GM21723 (cell line): ENCODE measurements around the gene HEG1.

Source experiments
- ATAC-seq: cut with Tn5 transposase; IDR thresholded peaks from one replicate; pipeline ENCODE4 v1.9.1; 2021; ENCODE audit warnings: mild to moderate bottlenecking, moderate library complexity; ENCODE audit not compliant: unreplicated experiment

Gene HEG1

DNA sequence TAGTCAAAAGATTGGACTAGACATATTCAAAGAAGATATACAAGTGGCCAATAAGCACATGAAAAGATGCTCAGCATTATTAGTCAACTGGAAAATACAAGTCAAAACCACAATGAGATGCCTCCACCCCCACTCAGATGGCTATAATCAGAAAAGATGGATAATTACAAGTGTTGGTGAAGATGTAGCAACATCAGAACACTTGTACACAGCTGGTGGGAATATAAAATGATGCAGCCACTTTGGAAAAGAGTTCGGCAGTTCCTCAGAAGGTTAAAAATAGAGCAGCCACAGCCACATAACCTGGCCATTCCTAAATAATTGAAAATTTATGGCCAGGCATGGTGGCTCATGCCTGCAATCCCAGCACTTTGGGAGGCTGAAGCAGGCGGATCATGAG, 38.4 kb downstream of the HEG1 start:
- ATAC-seq, result no peak

DNA sequence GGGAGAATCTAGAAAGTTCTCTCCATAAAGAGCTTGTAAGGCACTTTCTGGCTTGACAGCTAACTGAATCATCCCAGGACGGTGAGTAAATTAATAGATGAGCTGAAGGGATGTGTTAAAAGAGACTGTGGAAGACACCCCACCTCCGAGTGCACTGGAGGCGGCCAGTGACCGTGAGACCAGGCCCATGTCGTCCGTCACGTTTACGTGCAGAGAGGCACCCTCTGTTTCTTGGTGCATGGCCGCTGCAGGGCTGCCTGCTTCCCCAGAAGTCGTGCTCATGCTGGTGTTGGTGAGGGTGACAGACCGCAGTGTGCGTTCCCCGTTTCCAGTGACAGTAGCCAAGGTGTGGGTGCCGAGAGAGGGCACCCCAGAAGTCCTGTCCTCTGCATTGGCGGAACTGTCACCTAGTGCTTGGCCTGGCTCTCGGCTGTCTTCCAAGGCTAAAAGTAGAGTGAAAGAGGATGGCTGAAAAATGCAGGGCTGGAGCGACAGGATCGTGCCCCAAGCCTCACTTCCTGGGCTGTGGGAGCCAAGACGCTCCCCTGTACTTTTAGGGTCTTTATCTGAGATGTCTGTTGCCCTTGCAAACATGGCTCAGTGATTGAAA, 41.1 kb downstream of the HEG1 start:
- ATAC-seq, result no peak

DNA sequence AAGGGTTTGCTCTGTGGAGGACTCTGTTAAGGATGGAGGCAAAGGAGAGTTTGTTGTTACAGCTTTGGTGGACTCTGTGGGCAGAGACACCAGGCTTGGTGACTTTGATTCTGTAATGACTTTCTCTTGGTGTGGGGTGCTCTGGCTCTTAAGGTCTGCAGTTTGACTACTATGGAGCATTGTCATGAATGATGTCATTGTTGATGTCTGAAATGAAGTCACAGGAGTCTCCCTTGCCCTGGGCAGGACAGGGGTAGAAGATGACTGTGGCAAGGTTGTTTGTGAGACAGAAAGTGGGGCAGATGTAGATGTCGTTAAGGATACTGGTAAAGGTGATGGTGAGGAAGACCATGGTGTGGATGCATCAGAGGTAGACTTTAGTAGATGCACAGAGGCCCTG, 42.7 kb downstream of the HEG1 start:
- ATAC-seq, result no peak

DNA sequence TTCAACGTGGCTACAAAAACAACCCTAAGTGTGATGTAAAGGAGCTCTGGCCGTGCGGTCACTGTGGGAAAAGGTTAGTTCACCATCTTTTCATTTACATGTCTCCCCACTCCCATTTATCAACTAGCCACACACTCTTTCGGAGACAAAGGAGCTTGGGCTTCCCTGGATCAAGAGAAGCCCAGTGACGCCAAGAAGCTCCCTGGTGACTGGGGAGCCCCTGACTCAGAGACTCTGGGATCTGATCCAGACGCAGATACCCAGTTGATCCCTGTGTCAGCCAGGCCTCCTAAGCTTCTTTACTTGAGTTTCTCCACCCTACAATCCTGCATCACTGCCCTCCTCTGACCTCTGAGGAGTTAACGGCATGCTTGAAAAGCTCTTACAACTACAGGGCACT, 43.9 kb downstream of the HEG1 start:
- no peak for ATAC-seq

DNA sequence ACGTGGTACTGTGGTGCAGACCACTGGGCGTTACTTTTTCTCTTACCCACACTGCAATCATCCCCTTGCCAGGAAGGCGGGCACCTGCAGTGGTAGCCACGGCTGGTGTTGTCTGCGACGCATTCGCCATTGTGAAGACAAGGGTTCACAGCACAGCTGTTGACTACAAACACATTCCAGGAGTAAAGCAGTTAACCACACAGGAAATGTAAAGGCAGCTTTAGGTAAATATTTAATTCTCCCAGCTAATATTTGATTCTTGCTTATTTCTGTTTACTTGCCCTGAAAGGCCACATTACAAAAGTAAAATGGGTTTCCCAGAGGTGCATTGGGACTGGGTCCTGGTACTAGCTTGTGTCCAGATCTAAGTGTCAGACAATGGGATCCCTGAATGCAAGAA, 45.4 kb downstream of the HEG1 start:
- ATAC-seq, result no peak

DNA sequence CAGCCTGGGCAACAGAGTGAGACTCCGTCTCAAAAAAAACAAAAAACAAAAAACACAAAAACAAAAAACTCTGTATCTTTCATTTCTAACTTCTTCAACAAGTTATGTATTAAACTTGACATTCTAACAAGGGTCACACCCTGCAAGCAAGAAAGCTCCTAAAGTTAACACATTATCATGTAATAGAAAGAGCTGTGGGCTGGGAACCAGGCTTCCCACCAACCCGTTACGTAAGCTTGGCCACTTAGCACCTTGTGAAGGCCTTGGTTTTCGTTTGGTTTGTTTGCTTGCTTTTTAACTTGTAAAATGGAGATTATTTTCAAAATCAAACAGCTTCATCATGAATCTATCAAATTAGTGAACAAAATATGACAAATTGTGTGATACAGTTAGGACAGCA, 47.0 kb downstream of the HEG1 start:
- ATAC-seq, result no peak

DNA sequence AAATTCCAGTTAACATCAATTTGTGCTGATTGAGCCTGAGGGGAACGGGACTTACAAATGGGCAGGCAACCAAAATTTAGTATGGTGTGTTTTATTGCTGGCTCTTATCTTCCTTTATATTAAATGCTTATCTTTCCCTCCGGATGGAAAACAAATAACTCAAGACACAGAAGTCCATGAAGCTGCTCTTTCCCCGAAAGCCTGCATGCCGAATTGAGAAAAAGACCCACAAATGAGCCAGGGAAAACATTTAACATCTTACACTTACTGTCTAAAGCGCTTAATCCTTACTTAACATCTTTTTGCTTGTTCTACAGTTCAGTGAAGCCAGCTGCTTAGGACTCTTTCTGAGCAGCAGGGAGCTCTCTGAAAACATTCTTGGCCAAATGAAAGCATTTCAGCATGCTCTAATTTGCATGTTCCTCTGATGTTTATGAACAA, 49.5 kb downstream of the HEG1 start:
- no peak for ATAC-seq

DNA sequence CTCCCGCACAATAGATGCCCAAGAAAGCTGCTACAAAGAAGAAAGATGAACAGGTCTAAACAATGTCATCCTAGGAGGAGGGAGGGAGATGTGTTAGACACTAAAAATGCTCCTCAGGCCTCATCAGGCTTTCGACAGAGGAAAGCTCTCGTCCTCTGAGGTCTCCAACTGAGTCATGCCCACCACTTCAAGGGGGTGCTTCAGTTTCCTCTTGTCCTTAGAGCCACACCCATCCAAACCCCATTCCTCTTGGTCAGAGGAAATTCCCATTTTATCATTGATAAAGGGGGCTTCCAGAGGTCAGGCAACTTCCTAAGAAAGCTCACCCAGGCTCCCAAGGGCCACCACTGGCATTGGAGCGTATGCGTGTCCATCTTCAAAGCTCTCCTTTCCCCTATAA, 50.1 kb downstream of the HEG1 start:
- ATAC-seq, result no peak

DNA sequence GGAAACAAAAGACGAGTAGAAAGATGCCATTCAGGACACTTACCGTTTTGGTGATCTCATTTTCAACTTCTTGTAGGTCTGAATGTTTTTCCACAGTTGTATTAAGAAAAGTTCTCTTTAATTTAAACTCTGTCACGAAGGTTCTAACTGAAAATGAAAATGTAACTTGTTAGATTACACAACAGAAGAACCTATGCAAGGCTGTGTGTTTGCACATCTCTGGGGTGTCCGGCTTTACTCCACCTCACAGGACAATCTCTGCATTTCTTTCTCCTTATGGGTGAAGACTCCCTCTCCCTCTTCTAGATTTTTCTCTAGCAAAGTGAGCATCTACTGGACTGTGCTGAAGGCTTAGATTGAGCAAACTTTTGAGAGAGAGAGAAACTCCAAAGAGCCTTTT, 50.6 kb downstream of the HEG1 start:
- ATAC-seq, result no peak

DNA sequence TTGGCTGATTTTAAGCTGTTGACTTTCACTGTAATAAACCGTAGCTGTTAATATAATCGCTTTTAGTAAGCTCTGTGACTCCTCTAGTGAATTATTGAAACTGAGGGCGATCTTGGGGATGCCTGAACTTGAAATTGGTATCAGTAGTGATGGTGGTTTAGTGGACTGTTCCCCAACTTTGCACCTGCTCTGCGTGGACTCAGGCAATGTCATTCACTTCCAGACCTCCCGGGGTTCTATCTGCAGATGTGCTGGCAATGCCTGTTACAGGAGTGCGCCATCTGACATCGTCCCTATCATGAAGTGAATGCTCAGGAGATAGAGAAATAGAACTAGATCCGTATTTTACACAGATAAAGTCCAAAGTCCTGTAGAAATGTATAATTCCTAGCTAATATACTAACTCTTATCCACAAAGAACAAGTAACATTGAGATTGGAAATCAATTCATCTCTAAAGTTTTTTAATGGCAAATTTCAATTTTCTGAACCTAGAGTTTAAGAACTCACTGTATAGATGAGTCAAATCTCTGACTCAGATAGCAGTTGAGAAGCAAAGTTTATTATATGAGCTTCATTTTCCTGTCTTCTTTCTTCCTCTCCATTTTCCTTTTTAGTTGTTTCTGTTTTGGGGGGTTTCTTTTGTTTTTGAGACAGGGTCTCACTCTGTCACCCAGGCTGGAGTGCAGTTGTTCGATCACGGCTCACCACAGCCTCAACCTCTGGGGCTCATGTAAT, 51.8 kb downstream of the HEG1 start:
- no peak for ATAC-seq

DNA sequence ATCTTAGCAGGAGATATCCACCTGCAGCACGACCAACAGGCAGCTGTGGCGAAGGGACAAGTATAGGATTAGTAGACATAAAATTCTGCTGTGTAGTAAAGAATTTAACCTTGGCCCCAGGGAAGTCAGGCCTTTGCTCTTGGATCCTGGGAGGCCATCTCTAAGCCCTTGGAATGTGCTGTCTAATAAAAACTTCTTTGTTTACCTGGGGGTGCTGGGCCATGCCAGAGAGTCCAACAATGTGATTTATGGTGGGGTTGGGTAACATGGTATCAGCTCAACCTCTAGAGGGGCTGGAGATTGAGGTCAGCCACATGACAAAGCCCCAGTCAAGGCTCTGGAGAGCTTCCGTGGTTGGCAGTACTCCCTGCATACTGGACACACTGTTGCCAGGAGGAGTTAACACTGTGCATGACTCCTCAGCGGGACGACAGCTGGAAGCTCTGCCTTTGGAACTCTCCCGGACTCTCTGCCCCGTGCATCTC, 52.4 kb downstream of the HEG1 start:
- ATAC-seq, result no peak

DNA sequence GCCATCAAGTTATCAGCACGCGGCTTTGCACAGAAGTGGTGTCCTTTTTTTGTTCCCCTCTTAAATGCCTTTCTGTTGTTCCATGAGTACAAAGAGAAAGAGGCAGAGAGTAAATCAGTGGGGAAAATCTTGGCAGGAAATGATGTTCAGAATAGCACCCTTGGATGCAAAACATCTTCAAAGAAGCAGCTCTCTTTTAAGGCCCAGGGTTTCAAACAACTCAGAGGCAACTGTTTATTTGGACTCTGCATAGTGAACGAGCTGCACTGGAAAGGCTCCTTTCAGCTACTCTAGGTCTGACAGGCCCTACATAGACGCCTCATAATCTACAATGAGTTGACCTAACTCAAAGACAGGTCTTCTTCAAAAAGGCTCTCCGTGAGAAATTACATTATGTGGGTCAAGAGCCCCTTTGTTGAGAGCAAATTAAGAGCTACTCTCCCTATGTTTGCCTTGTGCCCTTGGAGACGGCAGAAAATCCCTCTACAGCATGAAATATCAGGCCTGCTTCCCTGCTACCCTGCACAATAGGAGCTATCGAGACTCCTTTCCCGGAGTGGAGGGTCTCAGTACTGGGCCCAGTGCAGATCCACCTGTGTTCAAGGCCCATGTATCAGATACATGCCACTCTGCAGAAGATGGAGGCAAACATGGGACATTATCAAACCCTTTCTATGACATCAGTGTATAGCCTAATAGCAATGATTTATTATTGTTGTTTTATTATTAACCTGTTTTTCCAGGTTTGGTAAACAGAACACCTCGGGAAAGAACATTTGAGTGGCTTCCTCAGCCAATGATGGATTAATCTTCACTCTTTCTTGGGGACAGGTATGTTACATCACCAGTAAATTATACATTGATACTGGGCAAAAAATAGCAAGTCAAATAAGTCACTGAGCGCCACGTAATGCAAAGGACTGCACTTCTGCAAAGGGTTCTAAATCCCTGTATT, 53.1 kb downstream of the HEG1 start:
- no peak for ATAC-seq

DNA sequence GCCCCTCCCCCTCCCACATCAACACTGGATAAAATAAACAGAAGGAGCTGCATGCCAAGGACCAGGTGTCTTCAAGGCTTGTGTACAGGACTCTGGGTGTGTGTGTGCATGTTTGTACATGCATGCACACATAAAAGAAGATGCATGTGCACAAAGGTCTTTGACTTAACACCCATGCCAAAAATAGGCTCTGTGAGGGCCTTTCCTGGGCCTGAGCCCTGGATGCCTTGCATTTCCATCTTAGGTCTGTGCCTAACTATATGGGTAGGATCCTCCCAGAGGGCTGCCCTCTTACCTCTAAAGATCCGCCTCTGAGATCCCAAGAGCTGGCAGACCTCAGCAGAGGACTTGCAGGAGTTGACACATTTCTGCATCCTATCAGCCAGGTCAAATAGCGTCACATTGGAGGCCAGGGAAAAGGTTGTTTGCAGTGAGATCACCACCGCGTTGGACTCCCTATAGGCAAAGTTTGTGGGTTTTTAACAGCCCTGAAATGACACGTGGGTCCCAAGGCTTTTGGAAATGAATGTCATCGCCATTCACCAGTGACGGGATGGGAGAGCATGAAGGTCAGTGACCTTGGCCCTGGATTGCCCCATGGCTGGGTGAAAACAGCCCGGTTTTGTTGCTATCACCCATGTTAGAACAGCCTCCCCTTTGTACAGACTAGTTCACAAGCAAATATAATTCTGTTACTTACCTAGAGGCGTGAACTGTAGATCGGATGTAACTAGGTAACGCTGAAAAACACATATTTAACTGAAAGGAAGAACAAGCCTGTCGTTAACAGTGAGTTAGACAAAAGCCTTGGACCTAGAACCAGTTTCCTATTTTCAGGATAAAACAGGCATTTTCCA, 54.0 kb downstream of the HEG1 start:
- ATAC-seq, result no peak

DNA sequence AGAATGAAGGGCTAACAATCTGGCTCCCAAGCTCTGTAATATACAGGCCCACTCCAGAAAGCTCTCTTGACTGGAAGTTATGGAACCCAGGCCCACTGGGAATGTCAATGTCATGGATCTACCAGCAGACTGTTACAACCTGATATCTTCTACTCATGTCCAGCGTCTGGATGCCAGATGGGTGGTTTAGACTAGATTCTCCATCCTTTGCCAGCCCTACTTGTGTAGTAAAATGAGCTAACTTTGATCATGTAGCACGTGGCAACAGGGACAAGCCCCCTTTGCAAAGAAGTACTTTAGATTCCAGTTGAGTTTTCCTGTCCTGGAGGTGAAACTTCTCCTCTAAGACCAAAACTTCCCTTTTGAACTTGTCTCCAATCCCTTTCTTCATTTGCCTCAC, 55.1 kb downstream of the HEG1 start:
- no peak for ATAC-seq

DNA sequence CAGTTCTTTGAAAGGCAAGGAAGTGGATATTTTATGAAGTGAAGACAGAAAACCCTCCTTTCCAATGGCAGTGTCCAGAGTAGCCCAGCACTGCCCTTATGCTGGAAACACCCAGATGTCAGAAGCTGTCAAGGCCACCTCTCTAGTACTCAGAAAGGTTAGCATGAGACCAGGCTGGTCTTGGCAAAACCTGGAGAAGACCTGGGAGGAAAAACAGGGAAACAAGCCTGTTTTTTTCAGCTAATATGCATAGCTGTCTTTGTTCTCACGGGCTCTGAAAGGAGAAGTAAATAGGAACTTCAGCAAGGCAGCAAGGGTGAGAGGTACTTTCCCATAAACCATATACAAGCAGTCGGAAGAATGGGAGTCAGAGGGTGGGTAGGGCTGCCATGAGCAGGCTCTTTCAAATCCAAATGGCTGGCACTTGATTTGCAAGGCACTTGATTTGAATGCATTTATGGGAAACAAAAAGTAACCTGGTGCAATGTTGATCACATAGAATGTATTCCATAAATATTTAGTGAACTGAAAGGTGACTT, 55.8 kb downstream of the HEG1 start:
- no peak for ATAC-seq

DNA sequence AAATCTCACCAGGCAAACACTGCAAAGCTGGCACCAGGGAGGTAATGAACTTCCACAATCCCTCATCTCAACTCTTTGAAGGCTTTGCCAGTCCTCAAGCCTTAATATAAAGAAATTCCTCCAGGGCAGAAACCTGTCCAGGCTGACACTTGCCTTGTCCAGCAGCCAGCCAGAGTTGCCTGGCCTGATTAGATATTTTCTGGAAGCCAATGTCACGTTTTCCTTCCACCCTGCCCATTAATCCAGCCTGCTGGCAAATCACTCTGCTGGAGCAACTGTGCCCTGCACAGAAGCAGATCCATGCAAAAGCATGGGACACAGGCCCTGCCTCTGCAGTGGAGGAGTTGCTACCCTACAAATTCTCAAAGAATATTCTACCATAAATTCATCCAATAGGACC, 56.5 kb downstream of the HEG1 start:
- ATAC-seq, result no peak

DNA sequence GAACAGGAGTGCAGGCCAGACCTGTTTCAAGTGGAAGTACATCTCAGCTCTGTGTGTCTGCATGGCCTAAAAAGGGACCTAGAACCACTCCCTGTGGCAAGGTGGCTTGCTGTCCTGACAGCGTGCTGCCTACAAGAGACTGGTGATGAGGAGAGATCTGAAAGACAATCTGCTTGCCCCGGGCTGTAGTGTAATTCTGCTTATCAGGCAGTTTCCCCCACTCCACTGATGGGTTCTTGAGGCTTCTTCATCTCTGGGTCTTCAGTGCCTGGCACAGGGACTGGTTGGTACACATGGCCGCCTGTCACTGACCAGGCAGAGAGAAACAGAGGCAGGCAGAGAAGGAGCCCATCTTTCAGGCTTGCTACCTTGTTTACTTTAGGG, 57.6 kb downstream of the HEG1 start:
- no peak for ATAC-seq

DNA sequence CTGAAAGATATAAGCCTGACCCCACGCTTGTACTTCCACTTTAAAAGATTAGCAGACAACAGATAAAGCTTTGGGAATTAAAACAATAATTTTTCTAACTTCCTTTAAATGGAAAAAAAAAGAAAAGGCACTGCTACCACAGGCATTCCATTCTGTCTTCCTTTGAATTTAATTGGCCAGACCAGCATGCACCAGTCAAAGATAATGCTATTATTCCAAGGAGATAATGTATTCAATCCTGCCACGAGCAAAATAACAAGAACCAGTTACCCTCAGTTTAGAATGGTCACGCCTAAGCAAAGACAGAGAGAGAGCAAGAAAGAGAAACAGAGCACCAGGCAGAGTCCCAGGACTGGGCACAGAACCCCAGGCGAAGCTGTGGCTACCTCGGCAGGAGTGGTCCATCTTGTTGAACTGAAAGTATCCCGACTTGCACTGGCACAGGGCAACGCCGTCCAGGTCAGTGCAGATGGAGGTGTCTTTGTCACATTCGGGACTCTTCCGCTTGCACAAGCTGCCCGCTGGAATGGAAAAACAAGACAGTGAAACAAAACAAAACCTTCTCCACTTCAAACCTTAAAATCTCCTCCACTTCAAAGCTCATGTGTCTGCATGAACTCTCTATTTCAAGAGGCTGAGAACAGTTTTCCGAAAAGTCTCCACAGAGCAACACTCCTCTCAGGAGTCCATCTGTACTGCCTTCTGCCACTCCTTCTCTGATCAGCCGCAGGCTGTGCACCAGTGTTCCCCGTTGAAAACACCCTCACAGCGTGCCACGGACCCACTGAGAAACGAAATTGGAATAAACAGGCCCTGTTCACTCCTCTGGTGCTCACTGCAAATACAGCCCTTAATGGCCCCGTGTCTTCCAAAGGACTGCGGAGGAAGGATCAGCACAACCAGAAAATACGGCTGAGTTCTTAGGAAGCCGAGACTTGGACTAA, 58.2 kb downstream of the HEG1 start:
- ATAC-seq, result no peak

DNA sequence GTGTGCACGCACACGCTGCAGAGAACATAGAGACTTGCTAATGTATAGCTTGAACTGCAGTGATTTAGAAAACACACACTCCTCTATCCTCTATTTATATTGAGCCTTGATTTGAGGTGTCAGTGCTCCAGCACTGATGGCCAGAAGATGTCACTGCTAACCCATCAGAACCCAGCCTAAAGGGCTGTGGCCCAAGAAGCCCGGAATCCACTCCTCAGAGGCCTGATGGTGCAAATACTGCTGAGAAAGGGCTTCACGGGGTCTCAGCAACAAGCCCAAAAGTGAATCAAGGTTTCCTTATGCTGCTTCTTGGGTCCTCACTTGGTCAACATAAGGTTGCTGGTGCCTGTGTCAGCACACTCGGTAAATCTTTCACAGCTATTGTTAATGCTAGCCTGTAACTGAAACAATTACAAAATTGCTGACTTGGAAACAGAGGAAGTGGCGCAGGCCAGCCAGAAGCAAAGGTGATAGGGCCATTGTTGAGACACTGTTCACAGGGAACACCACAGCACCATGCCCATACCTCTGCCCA, 60.3 kb downstream of the HEG1 start:
- ATAC-seq, result no peak
